ENCODE data around the gene CALR. TPM values are rescaled to one million over a fixed set of nuclear protein-coding genes. Genes with fewer than 3 reads are reported as not detected.

The CALR gene
- total and polyA plus RNA-seq, 9 of the 15 experiments (the other 6 are each of a cell fraction or from before 2014, with no cell fraction given), result 126 to 811 (median 642) TPM

- TF ChIP-seq SFPQ (IDR thresholded peaks at IDR 0.05; ENCODE audit: low read depth, low read length) (no peak), RERE (CRISPR knock-in tag; IDR thresholded peaks at IDR 0.05; ENCODE audit: borderline replicate concordance) (0 out of 2 replicates have a peak, but pooled peaks have one; percentile 64), CHD4 (IDR thresholded peaks at IDR 0.05; ENCODE audit: insufficient read depth, insufficient replicate concordance, low read depth, low read length, poor library complexity, severe bottlenecking) (no peak), PPARD (CRISPR knock-in tag; IDR thresholded peaks at IDR 0.05) (no peak), MAX (CRISPR knock-in tag; IDR thresholded peaks at IDR 0.05) (peak; percentile 83), ZBTB8A (IDR thresholded peaks at IDR 0.05; ENCODE audit: partially characterized antibody) (no peak), JUNB (CRISPR knock-in tag; conservative IDR thresholded peaks at IDR 0.05) (no peak), ETS1 (conservative IDR thresholded peaks at IDR 0.05; ENCODE audit: control insufficient read depth, low read depth, low read length) (peak; percentile 81; the same call in 1 of the 2 replicates), SMAD2 (IDR thresholded peaks at IDR 0.05; ENCODE audit: low read depth, low read length) (no peak), HBP1 (CRISPR knock-in tag; IDR thresholded peaks at IDR 0.05) (no peak), RCOR1 (IDR thresholded peaks at IDR 0.05; ENCODE audit: borderline replicate concordance in 1 of 2, low read depth in 2 of 2, low read length in 2 of 2) (0 out of 4 replicates have a peak, but pooled peaks of 1 of the 2 experiments have one; percentile 2), EZH2 (IDR thresholded peaks at IDR 0.05; ENCODE audit: borderline replicate concordance, low read depth, low read length) (no peak)
Observed at GRCh38 chr19:12933287-12934072, 4.9 kb upstream of the CALR start, which contains the start of gene FARSA (continued).
